ENCODE results near the gene TMIGD1. TPM values are rescaled to one million over a fixed set of nuclear protein-coding genes. Genes with fewer than 3 reads are reported as not detected.

The TMIGD1 gene
- polyA plus RNA-seq, 1 of the 3 experiments (the other 2 are of a cell fraction), result not detected

- Histone ChIP-seq H2AFZ (ENCODE audit: low read depth) (no peak overlapping the region), H3K9me2 (no peaks in the 10 kb centered on the region), H3K4me3 (ENCODE audit: low read depth in 2 of 2, low read length in 1 of 2) (no peak overlapping the region), H3K4me2 (no peak overlapping the region), H3K9ac (no peak overlapping the region), H4K20me1 (ENCODE audit: insufficient read depth) (no peaks in the 10 kb centered on the region), H3K9me3 (no peaks in the 10 kb centered on the region), H3F3A (replicated peaks; ENCODE audit: insufficient read depth) (no peaks in the 10 kb centered on the region), H3K4me1 (ENCODE audit: control insufficient read depth in 1 of 2, insufficient read depth in 2 of 2, low read depth in 1 of 2, low read length in 1 of 2) (peaks cover 0 to 4% of the 10 kb centered on the region in 2 experiments; a peak in 1 of 4 replicates), H3K27ac (ENCODE audit: low read depth in 2 of 2, low read length in 1 of 2) (no peak overlapping the region), H3K27me3 (ENCODE audit: insufficient read depth) (no peaks in the 10 kb centered on the region), H3K79me2 (ENCODE audit: insufficient read depth) (no peaks in the 10 kb centered on the region), H3K36me3 (replicated peaks in 1 of 2; ENCODE audit: control insufficient read depth in 1 of 2, insufficient read depth in 2 of 2, low read length in 1 of 2) (no peaks in the 10 kb centered on the region)
- TF ChIP-seq USF1 (IDR thresholded peaks at IDR 0.05; ENCODE audit: borderline replicate concordance, low read depth) (no peak), NFIC (IDR thresholded peaks at IDR 0.05; ENCODE audit: borderline replicate concordance) (no peak), SIN3A (IDR thresholded peaks at IDR 0.05; ENCODE audit: borderline replicate concordance, low read depth, low read length) (no peak), EZH2phosphoT487 (IDR thresholded peaks at IDR 0.05; ENCODE audit: borderline replicate concordance, low read depth) (no peak), ELF1 (IDR thresholded peaks at IDR 0.05) (no peak), CTCF (IDR thresholded peaks at IDR 0.05) (no peak), GABPA (IDR thresholded peaks at IDR 0.05; ENCODE audit: low read depth) (no peak), GATA2 (CRISPR knock-in tag; IDR thresholded peaks at IDR 0.05) (no peak), ZBTB33 (IDR thresholded peaks at IDR 0.05; ENCODE audit: borderline replicate concordance, low read depth) (no peak), TAF1 (IDR thresholded peaks at IDR 0.05; ENCODE audit: borderline replicate concordance, low read depth, low read length) (no peak), JUND (IDR thresholded peaks at IDR 0.05) (no peak), POLR2AphosphoS5 (IDR thresholded peaks at IDR 0.05; ENCODE audit: low read depth, low read length) (no peak), IRF3 (IDR thresholded peaks at IDR 0.05; ENCODE audit: low read depth, low read length) (no peak), FOXM1 (IDR thresholded peaks at IDR 0.05; ENCODE audit: low read depth) (no peak), YY1 (IDR thresholded peaks at IDR 0.05; ENCODE audit: low read depth) (no peak), FOSL2 (IDR thresholded peaks at IDR 0.05; ENCODE audit: borderline replicate concordance, low read depth) (no peak)
- WGBS (ENCODE audit: low lambda C conversion rate), result 49% methylated on average over 5 of the region's 5 CpGs
- ChIA-PET POLR2A (no interaction called here), CTCF (no interaction called here)
- no peak for DNase-seq
Observed at GRCh38 chr17:30296499-30297080, 37.3 kb downstream of the TMIGD1 start.
